GM19397 (cell line): Measurements from ENCODE around the gene SMCR8.
"Not testable (repeated sequence)": the region's sequence is repeated elsewhere in the genome, so short reads cannot be mapped to it uniquely, and the experiment has no call there.

Source experiments
- ATAC-seq: cut with Tn5 transposase; IDR thresholded peaks from one replicate; pipeline ENCODE4 v1.9.1; 2021; ENCODE audit warnings: mild to moderate bottlenecking, moderate library complexity; ENCODE audit not compliant: unreplicated experiment

SMCR8 gene

GRCh38 chr17:18360518-18360917 lies 45.4 kb downstream of the SMCR8 start:
- ATAC-seq, result no peak

GRCh38 chr17:18361837-18362697 lies 47.0 kb downstream of the SMCR8 start:
- no peak for ATAC-seq

GRCh38 chr17:18362698-18363100 lies 47.6 kb downstream of the SMCR8 start:
- ATAC-seq, result no peak

GRCh38 chr17:18363101-18364049 lies 48.3 kb downstream of the SMCR8 start, which contains the start of gene SHMT1:
Gene SHMT1, minus strand, starts transcription at chr17:18363550. Its CDS starts 7,569 bp downstream, at chr17:18355981.
- peak; percentile 98 for ATAC-seq

- no peak for ATAC-seq
These were observed 49.1 kb downstream of the SMCR8 start for GRCh38 chr17:18364166-18364565.

- ATAC-seq, result no peak
These were observed 53.9 kb downstream of the SMCR8 start for GRCh38 chr17:18368946-18369345.

- no peak for ATAC-seq
These were observed 55.7 kb downstream of the SMCR8 start for GRCh38 chr17:18370761-18371160.

GRCh38 chr17:18371455-18371854 lies 56.4 kb downstream of the SMCR8 start:
- no peak for ATAC-seq

GRCh38 chr17:18373181-18373580 lies 58.1 kb downstream of the SMCR8 start:
- ATAC-seq, result not testable (repeated sequence)

GRCh38 chr17:18374216-18374615 lies 59.1 kb downstream of the SMCR8 start:
- ATAC-seq, result no peak
